ENCODE results near the gene TOMM70. TPM values are rescaled to one million over a fixed set of nuclear protein-coding genes. Genes with fewer than 3 reads are reported as not detected.
"Not testable (repeated sequence)": the region's sequence is repeated elsewhere in the genome, so short reads cannot be mapped to it uniquely, and the experiment has no call there.

TOMM70 gene
- total and polyA plus RNA-seq, 3 experiments from 2014 or later, result 21.7 to 64.5 (median 63.5) TPM

DNA sequence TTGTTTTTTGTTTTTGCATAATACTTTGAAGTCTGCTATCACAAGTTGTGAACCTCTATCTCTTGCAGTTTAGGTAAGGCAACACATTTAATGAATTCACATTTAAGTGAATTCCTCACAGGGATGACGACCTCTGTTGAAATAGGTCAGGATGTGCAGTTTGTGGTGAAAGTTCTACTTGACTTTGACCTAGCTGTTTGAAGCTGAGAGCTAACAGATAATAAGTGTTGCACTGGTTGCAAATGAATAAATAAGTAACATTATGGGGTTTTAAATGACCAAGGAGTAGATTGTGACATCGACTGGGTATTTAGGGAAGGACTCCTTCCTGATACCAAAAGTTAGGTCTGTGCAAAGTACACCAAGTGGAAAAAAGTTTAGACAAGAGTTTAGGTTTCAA is 42.5 kb downstream of the TOMM70 start:
- peaks cover 10 to 68% (median 11%) of the 10 kb centered on the region in 3 donors for H3K36me3 Mint-ChIP-seq
- Histone ChIP-seq H3K4me3 (ENCODE audit: low read length) (no peak overlapping the region), H3K4me1 (ENCODE audit: insufficient read depth, low read length) (no peaks in the 10 kb centered on the region), H3K27me3 (ENCODE audit: insufficient read depth, low read length, poor library complexity, severe bottlenecking) (no peaks in the 10 kb centered on the region), H3K27ac (ENCODE audit: low read depth, low read length) (no peak overlapping the region), H3K9me3 (ENCODE audit: low read length) (no peaks in the 10 kb centered on the region), H3K36me3 (ENCODE audit: insufficient read depth, low read length) (peaks cover 14% of the 10 kb centered on the region)
- ChIA-PET POLR2A (no interaction called here), CTCF (no interaction called here)
- peak overlapping the region in 3 of 8 donors; percentile 10 to 64 (median 39) for H3K27ac Mint-ChIP-seq
- H3K27me3 Mint-ChIP-seq, result no peaks in the 10 kb centered on the region
- H3K9me3 Mint-ChIP-seq, result peaks cover 0 to 2% (median 2%) of the 10 kb centered on the region in 5 donors
- no peak overlapping the region for H3K4me3 Mint-ChIP-seq
- no peaks in the 10 kb centered on the region for H3K4me1 Mint-ChIP-seq
- DNase-seq, result no peak

DNA sequence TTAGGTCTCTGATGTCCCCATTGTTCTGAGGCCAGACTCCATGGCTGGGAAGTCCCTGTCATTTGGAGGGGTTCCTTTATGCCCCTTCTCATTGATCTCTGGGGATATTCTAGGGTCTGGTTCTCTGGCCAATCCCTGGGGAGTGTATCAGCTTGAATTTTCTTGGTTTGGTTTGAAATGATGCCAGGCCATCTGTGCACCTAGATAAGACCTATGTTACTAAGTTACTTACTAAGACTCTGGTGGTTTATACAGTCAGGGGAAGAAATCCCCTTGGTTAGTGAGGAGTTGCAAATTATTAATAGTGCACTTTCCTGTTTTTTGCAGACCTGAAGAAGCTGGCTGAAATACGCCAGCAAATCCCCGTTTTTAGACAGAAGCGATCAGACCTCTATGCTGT is 46.0 kb downstream of the TOMM70 start:
- no peaks in the 10 kb centered on the region for H3K4me1 Mint-ChIP-seq
- no peak overlapping the region for H3K27ac ChIP-seq (ENCODE audit: low read depth, low read length)
- no peak overlapping the region for H3K4me3 ChIP-seq (ENCODE audit: low read length)
- no peak for DNase-seq
- no peak overlapping the region for H3K4me3 Mint-ChIP-seq
- no peaks in the 10 kb centered on the region for H3K27me3 Mint-ChIP-seq
- ChIA-PET CTCF (no interaction called here), POLR2A (no interaction called here)
- no peaks in the 10 kb centered on the region for H3K27me3 ChIP-seq (ENCODE audit: insufficient read depth, low read length, poor library complexity, severe bottlenecking)
- H3K9me3 Mint-ChIP-seq, result no peaks in the 10 kb centered on the region
- no peaks in the 10 kb centered on the region for H3K9me3 ChIP-seq (ENCODE audit: low read length)
- peaks cover 26% of the 10 kb centered on the region for H3K36me3 ChIP-seq (ENCODE audit: insufficient read depth, low read length)
- peaks cover 11 to 77% (median 14%) of the 10 kb centered on the region in 3 donors for H3K36me3 Mint-ChIP-seq
- no peaks in the 10 kb centered on the region for H3K4me1 ChIP-seq (ENCODE audit: insufficient read depth, low read length)
- no peak overlapping the region for H3K27ac Mint-ChIP-seq

DNA sequence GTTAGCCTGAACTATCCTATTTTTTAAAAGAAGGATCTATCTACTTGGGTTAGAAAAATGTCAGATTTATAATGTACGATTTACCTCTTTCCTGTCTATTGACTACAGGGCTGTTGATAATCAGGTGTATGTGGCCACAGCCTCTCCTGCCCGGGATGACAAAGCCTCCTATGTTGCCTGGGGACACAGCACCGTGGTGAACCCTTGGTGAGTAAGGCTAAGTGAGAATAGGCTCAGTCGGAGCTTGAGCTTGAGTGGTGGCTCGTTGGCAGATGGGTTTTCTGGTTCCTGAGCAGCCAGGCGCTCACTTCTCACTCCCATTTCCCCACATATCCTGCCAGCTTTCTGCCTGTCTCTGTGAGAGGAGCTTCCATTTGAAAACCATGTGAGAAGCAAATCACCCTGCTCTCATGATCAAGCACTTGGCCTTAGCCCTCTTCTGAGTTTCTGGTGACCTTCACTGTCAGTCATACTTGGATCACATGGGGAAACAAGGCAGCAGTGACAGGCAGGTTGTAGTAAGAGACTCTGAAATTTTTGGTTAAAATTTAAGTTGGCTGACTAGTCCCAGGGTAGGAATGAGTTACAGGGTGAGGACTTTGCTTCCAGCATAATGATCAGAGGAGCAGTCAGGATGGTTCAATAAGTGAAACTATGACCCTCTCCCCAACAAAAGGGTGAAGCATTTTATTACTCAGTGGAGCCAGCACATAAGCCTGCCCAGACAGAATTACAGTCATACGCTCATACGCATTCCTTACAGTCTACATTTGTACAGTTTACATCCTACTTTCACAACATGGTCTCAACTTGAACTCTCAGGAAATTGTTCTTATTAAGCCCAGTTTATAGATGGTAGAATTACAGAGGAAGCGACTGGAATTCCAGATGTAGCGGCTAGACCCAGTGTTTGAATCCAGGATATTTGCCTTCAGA is 48.3 kb downstream of the TOMM70 start:
- Mint-ChIP-seq H3K4me1 (no peaks in the 10 kb centered on the region), H3K9me3 (no peaks in the 10 kb centered on the region), H3K36me3 (peaks cover 23 to 79% (median 24%) of the 10 kb centered on the region in 3 donors), H3K27ac (peak overlapping the region in 2 of 8 donors; percentile 33 to 81), H3K4me3 (no peak overlapping the region), H3K27me3 (no peaks in the 10 kb centered on the region)
- Histone ChIP-seq H3K4me3 (ENCODE audit: low read length) (no peak overlapping the region), H3K4me1 (ENCODE audit: insufficient read depth, low read length) (no peaks in the 10 kb centered on the region), H3K9me3 (ENCODE audit: low read length) (no peaks in the 10 kb centered on the region), H3K27ac (ENCODE audit: low read depth, low read length) (no peak overlapping the region), H3K36me3 (ENCODE audit: insufficient read depth, low read length) (peaks cover 38% of the 10 kb centered on the region), H3K27me3 (ENCODE audit: insufficient read depth, low read length, poor library complexity, severe bottlenecking) (no peaks in the 10 kb centered on the region)
- ChIA-PET POLR2A (no interaction called here), CTCF (no interaction called here)
- no peak for DNase-seq

DNA sequence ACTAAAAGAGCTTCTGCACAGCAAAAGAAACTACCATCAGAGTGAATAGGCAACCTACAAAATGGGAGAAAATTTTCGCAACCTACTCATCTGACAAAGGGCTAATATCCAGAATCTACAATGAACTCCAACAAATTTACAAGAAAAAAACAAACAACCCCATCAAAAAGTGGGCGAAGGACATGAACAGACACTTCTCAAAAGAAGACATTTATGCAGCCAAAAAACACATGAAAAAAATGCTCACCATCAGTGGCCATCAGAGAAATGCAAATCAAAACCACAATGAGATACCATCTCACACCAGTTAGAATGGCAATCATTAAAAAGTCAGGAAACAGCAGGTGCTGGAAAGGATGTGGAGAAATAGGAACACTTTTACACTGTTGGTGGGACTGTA is 49.1 kb downstream of the TOMM70 start:
- H3K4me3 Mint-ChIP-seq; H3K9me3 Mint-ChIP-seq; H3K27me3 ChIP-seq (ENCODE audit: insufficient read depth, low read length, poor library complexity, severe bottlenecking); H3K27ac Mint-ChIP-seq; H3K27ac ChIP-seq (ENCODE audit: low read depth, low read length); H3K27me3 Mint-ChIP-seq; H3K4me1 Mint-ChIP-seq; H3K4me3 ChIP-seq (ENCODE audit: low read length); H3K4me1 ChIP-seq (ENCODE audit: insufficient read depth, low read length); POLR2A ChIA-PET; CTCF ChIA-PET; H3K9me3 ChIP-seq (ENCODE audit: low read length); DNase-seq: not testable (repeated sequence)
- peaks cover 23 to 82% (median 24%) of the 10 kb centered on the region in 3 donors for H3K36me3 Mint-ChIP-seq
- H3K36me3 ChIP-seq (ENCODE audit: insufficient read depth, low read length), result peaks cover 38% of the 10 kb centered on the region

DNA sequence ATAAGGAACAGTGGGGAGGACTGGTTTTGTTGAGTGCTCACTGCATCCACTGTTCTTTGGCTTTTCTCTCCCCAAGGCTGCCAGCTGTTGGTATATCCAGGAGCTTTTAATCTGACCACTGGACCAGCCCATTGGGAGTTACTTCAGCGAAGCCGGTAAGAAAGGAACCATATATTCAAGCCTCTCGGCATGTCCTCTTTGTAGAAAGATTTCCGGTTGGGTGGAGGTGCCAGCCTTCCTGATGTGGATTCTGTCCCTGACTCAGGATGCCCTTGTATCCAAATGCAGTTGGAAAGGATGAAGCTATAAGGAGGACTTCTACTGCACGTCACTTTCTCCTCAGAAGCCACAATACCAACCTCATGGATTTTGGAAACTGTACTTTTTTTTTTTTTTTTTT is 52.2 kb downstream of the TOMM70 start:
- Mint-ChIP-seq H3K27me3 (no peaks in the 10 kb centered on the region), H3K9me3 (no peaks in the 10 kb centered on the region), H3K4me1 (peaks cover 0 to 9% (median 1%) of the 10 kb centered on the region in 3 donors), H3K36me3 (peaks cover 31 to 80% (median 35%) of the 10 kb centered on the region in 3 donors), H3K4me3 (no peak overlapping the region), H3K27ac (no peak overlapping the region)
- H3K36me3 ChIP-seq (ENCODE audit: insufficient read depth, low read length), result peaks cover 48% of the 10 kb centered on the region
- CTCF ChIA-PET, result no interaction called here
- H3K9me3 ChIP-seq (ENCODE audit: low read length), result no peaks in the 10 kb centered on the region
- POLR2A ChIA-PET, result no interaction called here
- no peak overlapping the region for H3K4me3 ChIP-seq (ENCODE audit: low read length)
- no peaks in the 10 kb centered on the region for H3K4me1 ChIP-seq (ENCODE audit: insufficient read depth, low read length)
- DNase-seq, result no peak
- H3K27ac ChIP-seq (ENCODE audit: low read depth, low read length), result no peak overlapping the region
- no peaks in the 10 kb centered on the region for H3K27me3 ChIP-seq (ENCODE audit: insufficient read depth, low read length, poor library complexity, severe bottlenecking)

DNA sequence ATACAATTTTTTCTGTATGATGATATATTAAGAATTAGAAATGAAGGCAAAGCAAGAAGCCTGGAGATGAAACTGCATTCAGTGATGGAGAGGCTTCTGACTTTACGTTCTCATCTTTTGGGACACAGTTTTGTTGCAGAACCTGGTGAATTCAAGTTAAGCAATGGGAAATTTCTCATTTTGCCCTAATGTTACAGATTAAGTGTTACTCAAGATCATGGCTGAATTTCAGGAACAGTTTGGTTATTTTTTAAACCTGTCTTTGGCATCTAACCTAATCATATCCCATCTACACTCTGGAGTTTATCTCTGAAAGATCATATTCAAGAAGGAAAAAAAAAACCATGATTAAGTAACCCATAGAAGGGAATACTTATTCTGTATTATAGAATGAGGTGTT is 60.4 kb downstream of the TOMM70 start:
- ChIA-PET POLR2A (no interaction called here), CTCF (no interaction called here)
- H3K27me3 ChIP-seq (ENCODE audit: insufficient read depth, low read length, poor library complexity, severe bottlenecking), result no peaks in the 10 kb centered on the region
- no peak overlapping the region for H3K27ac ChIP-seq (ENCODE audit: low read depth, low read length)
- Mint-ChIP-seq H3K27me3 (no peaks in the 10 kb centered on the region), H3K27ac (peak overlapping the region in 1 of 8 donors; percentile 55), H3K36me3 (peaks cover 11 to 54% (median 18%) of the 10 kb centered on the region in 3 donors), H3K9me3 (peaks cover 0 to 6% (median 0%) of the 10 kb centered on the region in 5 donors), H3K4me3 (no peak overlapping the region), H3K4me1 (peaks cover 16 to 35% (median 30%) of the 10 kb centered on the region in 3 donors)
- H3K36me3 ChIP-seq (ENCODE audit: insufficient read depth, low read length), result peaks cover 17% of the 10 kb centered on the region
- H3K4me3 ChIP-seq (ENCODE audit: low read length), result no peak overlapping the region
- H3K9me3 ChIP-seq (ENCODE audit: low read length), result no peaks in the 10 kb centered on the region
- no peak for DNase-seq
- H3K4me1 ChIP-seq (ENCODE audit: insufficient read depth, low read length), result peaks cover 10% of the 10 kb centered on the region

- ChIA-PET CTCF (no interaction called here), POLR2A (interaction anchor here (0.6 kb wide), 1 partner anchor 289 kb away, joined by 3 read pairs; no protein-coding TSS in a partner anchor)
- H3K27me3 ChIP-seq (ENCODE audit: insufficient read depth, low read length, poor library complexity, severe bottlenecking), result no peaks in the 10 kb centered on the region
- H3K9me3 Mint-ChIP-seq, result peaks cover 0 to 6% (median 0%) of the 10 kb centered on the region in 5 donors
- H3K4me3 Mint-ChIP-seq, result no peak overlapping the region
- H3K36me3 ChIP-seq (ENCODE audit: insufficient read depth, low read length), result peaks cover 13% of the 10 kb centered on the region
- peaks cover 23 to 41% (median 36%) of the 10 kb centered on the region in 3 donors for H3K4me1 Mint-ChIP-seq
- no peaks in the 10 kb centered on the region for H3K27me3 Mint-ChIP-seq
- no peaks in the 10 kb centered on the region for H3K9me3 ChIP-seq (ENCODE audit: low read length)
- H3K4me1 ChIP-seq (ENCODE audit: insufficient read depth, low read length), result peaks cover 14% of the 10 kb centered on the region
- no peak overlapping the region for H3K27ac ChIP-seq (ENCODE audit: low read depth, low read length)
- peaks cover 9 to 52% (median 14%) of the 10 kb centered on the region in 3 donors for H3K36me3 Mint-ChIP-seq
- H3K4me3 ChIP-seq (ENCODE audit: low read length), result no peak overlapping the region
- H3K27ac Mint-ChIP-seq, result no peak overlapping the region
- DNase-seq, result no peak
Measured at GRCh38 chr3:100339786-100340185, 61.1 kb downstream of the TOMM70 start.

DNA sequence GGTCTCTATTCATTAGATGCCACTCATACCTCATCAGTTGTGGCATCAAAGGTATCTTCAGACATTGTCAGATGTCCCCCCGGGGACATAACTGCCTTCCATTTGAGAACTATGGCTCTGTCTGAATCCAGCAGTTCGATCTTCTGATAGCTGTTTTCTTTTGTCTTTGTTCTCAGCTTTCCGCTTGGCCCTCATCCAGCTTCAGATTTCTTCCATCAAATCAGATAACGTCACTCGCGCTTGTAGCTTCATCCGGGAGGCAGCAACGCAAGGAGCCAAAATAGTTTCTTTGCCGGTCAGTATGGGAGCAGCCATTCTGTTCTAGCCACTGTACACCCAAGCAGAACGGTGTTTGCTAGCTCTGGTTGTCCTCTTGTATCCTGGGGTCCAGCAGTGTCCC is 62.0 kb downstream of the TOMM70 start:
- Histone ChIP-seq H3K9me3 (ENCODE audit: low read length) (no peaks in the 10 kb centered on the region), H3K4me1 (ENCODE audit: insufficient read depth, low read length) (peaks cover 14% of the 10 kb centered on the region), H3K4me3 (ENCODE audit: low read length) (no peak overlapping the region), H3K27ac (ENCODE audit: low read depth, low read length) (no peak overlapping the region), H3K36me3 (ENCODE audit: insufficient read depth, low read length) (peaks cover 9% of the 10 kb centered on the region), H3K27me3 (ENCODE audit: insufficient read depth, low read length, poor library complexity, severe bottlenecking) (no peaks in the 10 kb centered on the region)
- no peak for DNase-seq
- H3K4me1 Mint-ChIP-seq, result peaks cover 26 to 42% (median 39%) of the 10 kb centered on the region in 3 donors
- H3K9me3 Mint-ChIP-seq, result peaks cover 0 to 6% (median 0%) of the 10 kb centered on the region in 5 donors
- ChIA-PET POLR2A (no interaction called here), CTCF (interaction anchor here (1.4 kb wide), 1 partner anchor 18 kb away, joined by 3 read pairs; no protein-coding TSS in a partner anchor)
- H3K27me3 Mint-ChIP-seq, result no peaks in the 10 kb centered on the region
- peaks cover 9 to 48% (median 14%) of the 10 kb centered on the region in 3 donors for H3K36me3 Mint-ChIP-seq
- peak overlapping the region in 1 of 7 donors; percentile 79 for H3K4me3 Mint-ChIP-seq
- peak overlapping the region in 2 of 8 donors; percentile 26 to 31 for H3K27ac Mint-ChIP-seq
